Tongue (tissue), 2 donors: ENCODE results near the gene SMIM33. TPM values are rescaled to one million over a fixed set of nuclear protein-coding genes. Genes with fewer than 3 reads are reported as not detected.

Experiments used
- small RNA-seq: library from RNA; depleted of rRNA; stranded (forward); fragments of <200 nt; gene quantifications from one replicate; pipeline ENCODE3, GENCODE V24; 2014; ENCODE audit warnings: low replicate concordance
- total RNA-seq: library from RNA; depleted of rRNA; stranded (reverse); fragments of >200 nt; gene quantifications from one replicate; pipeline ENCODE4 v1.2.3, GENCODE V29; 2014

The SMIM33 gene
- total RNA-seq, 1 donor from 2014 or later = not detected

Small RNAs within 50 kb of the gene (small RNA-seq; reads per million reads assigned to genes)
- not detected for gene RNU5B-4P

Other genes starting within 250 kb of the SMIM33 start
- 440 TPM for gene MATR3, start 177.3 kb upstream of the SMIM33 start, total RNA-seq
- gene PAIP2, start 129.2 kb upstream of the SMIM33 start, total RNA-seq = 117 TPM
- not detected for gene SLC23A1, start 87.7 kb upstream of the SMIM33 start, total RNA-seq
- 0.62 TPM for gene MZB1, start 81.1 kb upstream of the SMIM33 start, total RNA-seq
- 30.6 TPM for gene PROB1, start 75.9 kb upstream of the SMIM33 start, total RNA-seq
- gene SPATA24, start 66.9 kb upstream of the SMIM33 start, total RNA-seq = 10.2 TPM
- gene DNAJC18, start 31.5 kb upstream of the SMIM33 start, total RNA-seq = 21.8 TPM
- 7.9 TPM for gene ECSCR, start 8.3 kb upstream of the SMIM33 start, total RNA-seq
- gene STING1, start 11.8 kb downstream of the SMIM33 start, total RNA-seq = 38.9 TPM
- 77.1 TPM for gene UBE2D2, start 90.3 kb downstream of the SMIM33 start, total RNA-seq
- 93.9 TPM for gene CXXC5, start 177.3 kb downstream of the SMIM33 start, total RNA-seq